ENCODE measurements around the gene MYO1H. TPM values are rescaled to one million over a fixed set of nuclear protein-coding genes. Genes with fewer than 3 reads are reported as not detected.
"Not testable (repeated sequence)": the region's sequence is repeated elsewhere in the genome, so short reads cannot be mapped to it uniquely, and the experiment has no call there.

Gene MYO1H
- total RNA-seq, 4 donors from 2014 or later: 0.09 TPM; not detected in 3

DNA sequence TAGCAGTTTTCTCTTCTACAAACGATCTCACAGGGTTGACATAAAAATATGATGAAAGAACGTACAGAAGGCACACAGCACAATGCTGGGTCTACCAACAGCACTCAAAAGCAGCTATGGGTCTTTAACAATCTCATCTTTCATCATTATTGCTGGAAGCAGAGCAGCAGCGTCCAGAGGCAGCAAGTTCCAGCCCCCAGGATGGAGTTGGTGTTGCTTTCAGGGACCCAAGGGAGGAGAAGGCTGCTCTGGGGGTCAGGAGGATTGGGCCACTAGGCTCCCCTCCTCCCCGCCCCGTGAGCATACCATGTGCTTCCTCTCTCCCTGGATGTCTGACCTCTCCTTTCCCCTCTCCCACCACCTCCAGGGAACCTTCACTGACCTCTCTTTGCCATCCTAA lies 116.1 kb downstream of the MYO1H start:
- ATAC-seq (ENCODE audit: low FRiP score): no peak
- TF ChIP-seq, protein P1, sequence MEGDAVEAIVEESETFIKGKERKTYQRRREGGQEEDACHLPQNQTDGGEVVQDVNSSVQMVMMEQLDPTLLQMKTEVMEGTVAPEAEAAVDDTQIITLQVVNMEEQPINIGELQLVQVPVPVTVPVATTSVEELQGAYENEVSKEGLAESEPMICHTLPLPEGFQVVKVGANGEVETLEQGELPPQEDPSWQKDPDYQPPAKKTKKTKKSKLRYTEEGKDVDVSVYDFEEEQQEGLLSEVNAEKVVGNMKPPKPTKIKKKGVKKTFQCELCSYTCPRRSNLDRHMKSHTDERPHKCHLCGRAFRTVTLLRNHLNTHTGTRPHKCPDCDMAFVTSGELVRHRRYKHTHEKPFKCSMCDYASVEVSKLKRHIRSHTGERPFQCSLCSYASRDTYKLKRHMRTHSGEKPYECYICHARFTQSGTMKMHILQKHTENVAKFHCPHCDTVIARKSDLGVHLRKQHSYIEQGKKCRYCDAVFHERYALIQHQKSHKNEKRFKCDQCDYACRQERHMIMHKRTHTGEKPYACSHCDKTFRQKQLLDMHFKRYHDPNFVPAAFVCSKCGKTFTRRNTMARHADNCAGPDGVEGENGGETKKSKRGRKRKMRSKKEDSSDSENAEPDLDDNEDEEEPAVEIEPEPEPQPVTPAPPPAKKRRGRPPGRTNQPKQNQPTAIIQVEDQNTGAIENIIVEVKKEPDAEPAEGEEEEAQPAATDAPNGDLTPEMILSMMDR (IDR thresholded peaks at IDR 0.05): no peak
- DNase-seq (ENCODE audit: low spot score): no peak

GRCh38 chr12:109464642-109465351 lies 117.1 kb downstream of the MYO1H start:
- ATAC-seq (ENCODE audit: low FRiP score): no peak
- TF ChIP-seq, protein P1 (IDR thresholded peaks at IDR 0.05): no peak
- no peak for DNase-seq (ENCODE audit: low spot score)

DNA sequence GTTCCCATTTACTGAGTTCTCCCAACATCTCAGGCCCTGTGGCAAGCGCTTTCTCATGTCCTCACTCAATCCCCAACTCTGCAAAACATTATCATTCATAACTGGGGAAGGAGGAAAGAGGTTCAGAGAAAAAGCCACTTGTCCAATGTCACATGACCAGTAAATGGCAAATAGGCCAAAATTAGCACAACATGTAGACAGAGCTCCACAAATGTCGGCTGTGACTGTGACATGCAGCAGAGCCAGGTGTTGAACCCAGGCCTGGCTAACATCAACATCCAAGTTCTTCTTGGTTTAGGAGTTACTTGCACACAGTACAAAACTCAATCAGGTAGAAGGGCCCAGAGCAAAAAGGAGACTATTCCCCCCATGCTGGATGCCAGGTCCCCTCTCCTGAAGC lies 118.6 kb downstream of the MYO1H start:
- DNase-seq (ENCODE audit: low spot score) (no peak), ATAC-seq (ENCODE audit: low FRiP score) (no peak)
- TF ChIP-seq, protein P1 (IDR thresholded peaks at IDR 0.05): no peak

GRCh38 chr12:109466821-109467220 lies 119.1 kb downstream of the MYO1H start:
- no peak for DNase-seq (ENCODE audit: low spot score)
- no peak for ATAC-seq (ENCODE audit: low FRiP score)

GRCh38 chr12:109467978-109468676 lies 120.4 kb downstream of the MYO1H start:
- ATAC-seq (ENCODE audit: low FRiP score) (no peak), DNase-seq (ENCODE audit: low spot score) (no peak)
- TF ChIP-seq, protein P1 (IDR thresholded peaks at IDR 0.05): no peak

More at GRCh38 chr12:109466821-109467220, 119.1 kb downstream of the MYO1H start:
- TF ChIP-seq, protein P1 (IDR thresholded peaks at IDR 0.05): no peak

DNA sequence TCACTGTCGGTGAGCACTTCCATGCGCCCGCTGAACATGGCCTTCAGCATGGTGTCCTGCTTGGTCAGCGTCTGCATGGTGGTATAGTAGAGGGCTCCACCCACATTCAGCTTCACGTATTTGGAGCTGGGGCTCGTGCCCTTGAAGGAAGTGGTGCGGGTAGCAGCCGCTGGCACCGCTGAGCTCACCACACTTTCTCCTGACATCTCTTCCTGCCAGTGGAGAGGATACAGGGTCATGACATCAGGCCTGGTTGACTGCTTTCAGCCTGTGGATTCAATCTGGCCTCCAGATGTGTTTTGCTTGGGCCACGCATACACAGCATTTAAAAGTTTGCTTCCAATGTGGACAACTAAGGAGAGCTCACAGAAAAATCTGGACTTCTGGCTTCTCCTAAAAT lies 121.8 kb downstream of the MYO1H start:
- ATAC-seq (ENCODE audit: low FRiP score) (no peak), DNase-seq (ENCODE audit: low spot score) (no peak)
- TF ChIP-seq, protein P1 (IDR thresholded peaks at IDR 0.05): no peak

GRCh38 chr12:109473006-109473405 lies 125.3 kb downstream of the MYO1H start:
- DNase-seq (ENCODE audit: low spot score): no peak
- TF ChIP-seq, protein P1 (IDR thresholded peaks at IDR 0.05): no peak
- ATAC-seq (ENCODE audit: low FRiP score): no peak

DNA sequence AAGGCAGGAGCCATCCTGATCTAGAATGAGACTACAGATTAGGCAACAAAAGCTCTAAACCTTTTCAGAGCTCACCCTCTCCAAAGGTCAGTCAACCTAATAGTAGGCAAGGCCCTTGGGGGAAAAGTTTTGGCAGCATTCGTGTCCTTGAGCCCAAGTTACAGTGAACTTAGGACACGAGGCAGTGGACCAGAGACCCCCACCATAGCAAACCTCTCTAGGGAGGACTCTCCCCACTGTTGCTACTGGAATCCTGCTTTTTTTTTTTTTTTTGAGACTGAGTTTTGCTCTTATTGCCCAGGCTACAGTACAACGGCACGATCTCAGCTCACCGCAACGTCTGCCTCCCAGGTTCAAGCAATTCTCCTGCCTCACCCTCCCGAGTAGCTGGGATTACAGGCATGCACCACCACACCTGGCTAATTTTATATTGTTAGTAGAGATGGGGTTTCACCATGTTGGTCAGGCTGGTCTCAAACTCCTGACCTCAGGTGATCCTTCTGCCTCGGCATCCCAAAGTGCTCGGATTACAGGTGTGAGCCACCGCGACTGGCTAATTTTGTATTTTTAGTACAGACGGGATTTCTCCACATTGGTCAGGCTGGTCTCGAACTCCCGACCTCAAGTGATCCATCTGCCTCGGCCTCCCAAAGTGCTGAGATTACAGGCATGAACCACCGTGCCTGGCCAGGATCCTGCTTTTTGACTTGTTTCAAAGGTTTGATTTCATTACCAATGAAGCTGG lies 126.0 kb downstream of the MYO1H start:
- ATAC-seq (ENCODE audit: low FRiP score); DNase-seq (ENCODE audit: low spot score): not testable (repeated sequence)
